Measurements from ENCODE around the gene HHLA2. TPM values are rescaled to one million over a fixed set of nuclear protein-coding genes. Genes with fewer than 3 reads are reported as not detected.
"Not testable (repeated sequence)": the region's sequence is repeated elsewhere in the genome, so short reads cannot be mapped to it uniquely, and the experiment has no call there.

HHLA2 gene
- total RNA-seq, 1 donor from 2014 or later, result not detected

DNA sequence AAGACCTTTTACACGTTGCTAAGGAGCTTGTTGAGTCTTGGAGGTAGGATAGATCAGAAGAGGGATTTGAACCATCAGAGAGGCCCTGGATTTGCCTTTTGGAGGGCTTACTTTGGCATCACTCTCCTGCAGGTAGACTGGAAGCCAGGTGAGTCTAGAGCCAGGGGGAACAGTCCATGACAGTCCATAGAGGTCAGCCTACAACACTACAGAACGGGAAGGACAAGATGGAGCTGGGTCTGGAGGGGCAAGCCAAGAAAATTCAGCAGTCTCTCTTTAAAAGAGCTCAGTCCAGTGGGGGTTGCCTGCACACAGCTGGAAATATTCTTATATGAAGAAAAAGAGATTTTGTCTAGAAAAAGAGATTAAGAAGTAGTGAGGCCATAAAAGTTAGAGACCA, 60.7 kb downstream of the HHLA2 start:
- no peak for FAIRE-seq
- TF ChIP-seq CTCF (IDR thresholded peaks at IDR 0.05; ENCODE audit: insufficient read depth, low read length, severe bottlenecking), result no peak

GRCh38 chr3:108359011-108359410, 62.7 kb downstream of the HHLA2 start:
- FAIRE-seq (no peak), DNase-seq (ENCODE audit: low read depth) (no peak)
- Histone ChIP-seq H3K27me3 (ENCODE audit: control insufficient read depth, insufficient read depth, low read length) (no peaks in the 10 kb centered on the region), H3K4me3 (ENCODE audit: low read depth, low read length) (no peak overlapping the region), H3K36me3 (ENCODE audit: control insufficient read depth, insufficient read depth, low read length) (no peaks in the 10 kb centered on the region)
- TF ChIP-seq CTCF (IDR thresholded peaks at IDR 0.05; ENCODE audit: insufficient read depth, low read length, severe bottlenecking), result no peak

More for the DNA sequence above, 60.7 kb downstream of the HHLA2 start:
- Histone ChIP-seq H3K27me3 (ENCODE audit: control insufficient read depth, insufficient read depth, low read length) (no peaks in the 10 kb centered on the region), H3K36me3 (ENCODE audit: control insufficient read depth, insufficient read depth, low read length) (no peaks in the 10 kb centered on the region), H3K4me3 (ENCODE audit: low read depth, low read length) (no peak overlapping the region)
- no peak for DNase-seq (ENCODE audit: low read depth)

GRCh38 chr3:108376026-108376425, 79.7 kb downstream of the HHLA2 start:
- H3K27me3 ChIP-seq (ENCODE audit: control insufficient read depth, insufficient read depth, low read length), result no peaks in the 10 kb centered on the region
- no peak for TF ChIP-seq CTCF (IDR thresholded peaks at IDR 0.05; ENCODE audit: insufficient read depth, low read length, severe bottlenecking)
- FAIRE-seq (no peak), DNase-seq (ENCODE audit: low read depth) (no peak)
- H3K4me3 ChIP-seq (ENCODE audit: low read depth, low read length), result no peak overlapping the region
- no peaks in the 10 kb centered on the region for H3K36me3 ChIP-seq (ENCODE audit: control insufficient read depth, insufficient read depth, low read length)

- DNase-seq (ENCODE audit: low read depth) (no peak), FAIRE-seq (no peak)
- no peak for TF ChIP-seq CTCF (IDR thresholded peaks at IDR 0.05; ENCODE audit: insufficient read depth, low read length, severe bottlenecking)
- no peak overlapping the region for H3K4me3 ChIP-seq (ENCODE audit: low read depth, low read length)
- no peaks in the 10 kb centered on the region for H3K27me3 ChIP-seq (ENCODE audit: control insufficient read depth, insufficient read depth, low read length)
- no peaks in the 10 kb centered on the region for H3K36me3 ChIP-seq (ENCODE audit: control insufficient read depth, insufficient read depth, low read length)
Measured at GRCh38 chr3:108377384-108377783, 81.0 kb downstream of the HHLA2 start.

GRCh38 chr3:108378153-108378951, 82.0 kb downstream of the HHLA2 start:
- TF ChIP-seq CTCF (IDR thresholded peaks at IDR 0.05; ENCODE audit: insufficient read depth, low read length, severe bottlenecking), result no peak
- FAIRE-seq, result no peak
- H3K4me3 ChIP-seq (ENCODE audit: low read depth, low read length), result no peak overlapping the region

DNA sequence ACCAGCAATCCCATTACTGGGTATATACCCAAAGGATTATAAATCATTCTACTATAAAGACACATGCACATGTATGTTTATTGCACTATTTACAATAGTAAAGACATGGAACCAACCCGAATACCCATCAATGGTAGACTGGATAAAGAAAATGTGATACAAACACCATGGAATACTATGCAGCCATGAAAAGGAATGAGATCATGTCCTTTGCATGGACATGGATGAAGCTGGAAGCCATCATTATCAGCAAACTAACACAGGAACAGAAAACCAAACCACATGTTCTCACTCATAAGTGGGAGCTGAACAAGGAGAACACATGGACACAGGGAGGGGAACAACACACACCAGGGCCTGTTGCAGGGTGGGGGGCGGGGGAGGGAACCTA, 82.6 kb downstream of the HHLA2 start:
- H3K27me3 ChIP-seq (ENCODE audit: control insufficient read depth, insufficient read depth, low read length); H3K4me3 ChIP-seq (ENCODE audit: low read depth, low read length); FAIRE-seq; DNase-seq (ENCODE audit: low read depth); H3K36me3 ChIP-seq (ENCODE audit: control insufficient read depth, insufficient read depth, low read length): not testable (repeated sequence)

More at GRCh38 chr3:108378153-108378951, 82.0 kb downstream of the HHLA2 start:
- Histone ChIP-seq H3K27me3 (ENCODE audit: control insufficient read depth, insufficient read depth, low read length) (no peaks in the 10 kb centered on the region), H3K36me3 (ENCODE audit: control insufficient read depth, insufficient read depth, low read length) (no peaks in the 10 kb centered on the region)
- no peak for DNase-seq (ENCODE audit: low read depth)

All from bronchial epithelial cell (primary cell).